ENCODE data around the gene SLC28A1.

- TF ChIP-seq CTCF (IDR thresholded peaks at IDR 0.05): no peak
- no peak for TF ChIP-seq POLR2A (IDR thresholded peaks at IDR 0.05)
- no peak for TF ChIP-seq POLR2AphosphoS5 (IDR thresholded peaks at IDR 0.05)
Observed at GRCh38 chr15:84885801-84886200, 1.3 kb downstream of the SLC28A1 start.
